HL-60 (cell line): Measurements from ENCODE around the gene TPM2.

ENCODE experiments used
- DNase-seq, 2 experiments: peaks; one replicate each; pipeline ENCODE4 v3.0.0-alpha.2; 2010 to 2020; ENCODE audit warnings: low read depth in 1 of 2, low spot score in 1 of 2
- H3K27ac ChIP-seq: fragments of 250-450 bp; sonication (Bioruptor Pico); replicated peaks from 2 replicates; pipeline ENCODE4 v1.5.1; 2020; ENCODE audit warnings: mild to moderate bottlenecking, moderate library complexity
- H3K27me3 ChIP-seq: fragments of 250-450 bp; sonication (Bioruptor Pico); 2 replicates; pipeline ENCODE4 v1.5.1; 2021; ENCODE audit warnings: mild to moderate bottlenecking, moderate library complexity; ENCODE audit not compliant: insufficient read depth, poor library complexity, severe bottlenecking
- H3K4me3 ChIP-seq: replicated peaks from 2 replicates; pipeline ENCODE4 v1.5.1; 2011; ENCODE audit warnings: mild to moderate bottlenecking, control low read depth, low read length; ENCODE audit not compliant: insufficient read depth
- GABPA ChIP-seq: IDR thresholded peaks from 2 replicates; pipeline ENCODE4 v1.6.1; 2012; ENCODE audit warnings: low read depth
- POLR2AphosphoS5 ChIP-seq: IDR thresholded peaks from 2 replicates; pipeline ENCODE4 v1.6.1; 2012; ENCODE audit warnings: low read depth
- SPI1 ChIP-seq: IDR thresholded peaks from 2 replicates; pipeline ENCODE4 v1.6.1; 2012; ENCODE audit warnings: low read depth, mild to moderate bottlenecking, borderline replicate concordance
- TF ChIP-seq, protein P1 (sequence below): IDR thresholded peaks from 2 replicates; pipeline ENCODE4 v1.6.1; 2012; ENCODE audit warnings: low read depth; ENCODE audit not compliant: insufficient replicate concordance
- TF ChIP-seq, protein P2 (sequence below): IDR thresholded peaks from one replicate; pipeline ENCODE4 v1.5.1; 2011; ENCODE audit warnings: low read length, control low read depth, inconsistent platforms; ENCODE audit not compliant: insufficient read depth

TPM2 gene

DNA sequence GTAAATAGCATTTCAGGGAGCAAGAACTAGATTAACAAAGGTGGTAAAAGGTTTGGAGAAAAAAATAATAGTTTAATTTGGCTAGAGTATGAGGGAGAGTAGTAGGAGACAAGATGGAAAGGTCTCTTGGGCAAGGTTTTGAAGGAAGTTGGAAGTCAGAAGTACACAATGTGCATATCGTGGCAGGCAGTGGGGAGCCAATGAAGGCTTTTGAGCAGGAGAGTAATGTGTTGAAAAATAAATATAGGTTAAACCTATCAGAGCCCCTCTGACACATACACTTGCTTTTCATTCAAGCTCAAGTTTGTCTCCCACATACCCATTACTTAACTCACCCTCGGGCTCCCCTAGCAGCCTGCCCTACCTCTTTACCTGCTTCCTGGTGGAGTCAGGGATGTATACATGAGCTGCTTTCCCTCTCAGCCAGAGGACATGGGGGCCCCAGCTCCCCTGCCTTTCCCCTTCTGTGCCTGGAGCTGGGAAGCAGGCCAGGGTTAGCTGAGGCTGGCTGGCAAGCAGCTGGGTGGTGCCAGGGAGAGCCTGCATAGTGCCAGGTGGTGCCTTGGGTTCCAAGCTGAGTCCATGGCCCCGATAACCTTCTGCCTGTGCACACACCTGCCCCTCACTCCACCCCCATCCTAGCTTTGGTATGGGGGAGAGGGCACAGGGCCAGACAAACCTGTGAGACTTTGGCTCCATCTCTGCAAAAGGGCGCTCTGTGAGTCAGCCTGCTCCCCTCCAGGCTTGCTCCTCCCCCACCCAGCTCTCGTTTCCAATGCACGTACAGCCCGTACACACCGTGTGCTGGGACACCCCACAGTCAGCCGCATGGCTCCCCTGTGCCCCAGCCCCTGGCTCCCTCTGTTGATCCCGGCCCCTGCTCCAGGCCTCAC, 16.3 kb downstream of the TPM2 start, which contains the start of gene CA9:
Gene CA9 (plus strand): TSS at position 797 of the 893 bp plus-strand sequence. CDS start 32 bp downstream, at position 829.
- H3K4me3 ChIP-seq: no peak within 1 kb of the TSS
- no peak for DNase-seq
- H3K27ac ChIP-seq: no peak within 1 kb of the TSS
- TF ChIP-seq GABPA (no peak), SPI1 (no peak), POLR2AphosphoS5 (no peak)
- TF ChIP-seq, protein P1, sequence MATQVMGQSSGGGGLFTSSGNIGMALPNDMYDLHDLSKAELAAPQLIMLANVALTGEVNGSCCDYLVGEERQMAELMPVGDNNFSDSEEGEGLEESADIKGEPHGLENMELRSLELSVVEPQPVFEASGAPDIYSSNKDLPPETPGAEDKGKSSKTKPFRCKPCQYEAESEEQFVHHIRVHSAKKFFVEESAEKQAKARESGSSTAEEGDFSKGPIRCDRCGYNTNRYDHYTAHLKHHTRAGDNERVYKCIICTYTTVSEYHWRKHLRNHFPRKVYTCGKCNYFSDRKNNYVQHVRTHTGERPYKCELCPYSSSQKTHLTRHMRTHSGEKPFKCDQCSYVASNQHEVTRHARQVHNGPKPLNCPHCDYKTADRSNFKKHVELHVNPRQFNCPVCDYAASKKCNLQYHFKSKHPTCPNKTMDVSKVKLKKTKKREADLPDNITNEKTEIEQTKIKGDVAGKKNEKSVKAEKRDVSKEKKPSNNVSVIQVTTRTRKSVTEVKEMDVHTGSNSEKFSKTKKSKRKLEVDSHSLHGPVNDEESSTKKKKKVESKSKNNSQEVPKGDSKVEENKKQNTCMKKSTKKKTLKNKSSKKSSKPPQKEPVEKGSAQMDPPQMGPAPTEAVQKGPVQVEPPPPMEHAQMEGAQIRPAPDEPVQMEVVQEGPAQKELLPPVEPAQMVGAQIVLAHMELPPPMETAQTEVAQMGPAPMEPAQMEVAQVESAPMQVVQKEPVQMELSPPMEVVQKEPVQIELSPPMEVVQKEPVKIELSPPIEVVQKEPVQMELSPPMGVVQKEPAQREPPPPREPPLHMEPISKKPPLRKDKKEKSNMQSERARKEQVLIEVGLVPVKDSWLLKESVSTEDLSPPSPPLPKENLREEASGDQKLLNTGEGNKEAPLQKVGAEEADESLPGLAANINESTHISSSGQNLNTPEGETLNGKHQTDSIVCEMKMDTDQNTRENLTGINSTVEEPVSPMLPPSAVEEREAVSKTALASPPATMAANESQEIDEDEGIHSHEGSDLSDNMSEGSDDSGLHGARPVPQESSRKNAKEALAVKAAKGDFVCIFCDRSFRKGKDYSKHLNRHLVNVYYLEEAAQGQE: no peak
- TF ChIP-seq, protein P2, sequence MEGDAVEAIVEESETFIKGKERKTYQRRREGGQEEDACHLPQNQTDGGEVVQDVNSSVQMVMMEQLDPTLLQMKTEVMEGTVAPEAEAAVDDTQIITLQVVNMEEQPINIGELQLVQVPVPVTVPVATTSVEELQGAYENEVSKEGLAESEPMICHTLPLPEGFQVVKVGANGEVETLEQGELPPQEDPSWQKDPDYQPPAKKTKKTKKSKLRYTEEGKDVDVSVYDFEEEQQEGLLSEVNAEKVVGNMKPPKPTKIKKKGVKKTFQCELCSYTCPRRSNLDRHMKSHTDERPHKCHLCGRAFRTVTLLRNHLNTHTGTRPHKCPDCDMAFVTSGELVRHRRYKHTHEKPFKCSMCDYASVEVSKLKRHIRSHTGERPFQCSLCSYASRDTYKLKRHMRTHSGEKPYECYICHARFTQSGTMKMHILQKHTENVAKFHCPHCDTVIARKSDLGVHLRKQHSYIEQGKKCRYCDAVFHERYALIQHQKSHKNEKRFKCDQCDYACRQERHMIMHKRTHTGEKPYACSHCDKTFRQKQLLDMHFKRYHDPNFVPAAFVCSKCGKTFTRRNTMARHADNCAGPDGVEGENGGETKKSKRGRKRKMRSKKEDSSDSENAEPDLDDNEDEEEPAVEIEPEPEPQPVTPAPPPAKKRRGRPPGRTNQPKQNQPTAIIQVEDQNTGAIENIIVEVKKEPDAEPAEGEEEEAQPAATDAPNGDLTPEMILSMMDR: no peak
- peaks cover 18% of the 10 kb centered on the region for H3K27me3 ChIP-seq

DNA sequence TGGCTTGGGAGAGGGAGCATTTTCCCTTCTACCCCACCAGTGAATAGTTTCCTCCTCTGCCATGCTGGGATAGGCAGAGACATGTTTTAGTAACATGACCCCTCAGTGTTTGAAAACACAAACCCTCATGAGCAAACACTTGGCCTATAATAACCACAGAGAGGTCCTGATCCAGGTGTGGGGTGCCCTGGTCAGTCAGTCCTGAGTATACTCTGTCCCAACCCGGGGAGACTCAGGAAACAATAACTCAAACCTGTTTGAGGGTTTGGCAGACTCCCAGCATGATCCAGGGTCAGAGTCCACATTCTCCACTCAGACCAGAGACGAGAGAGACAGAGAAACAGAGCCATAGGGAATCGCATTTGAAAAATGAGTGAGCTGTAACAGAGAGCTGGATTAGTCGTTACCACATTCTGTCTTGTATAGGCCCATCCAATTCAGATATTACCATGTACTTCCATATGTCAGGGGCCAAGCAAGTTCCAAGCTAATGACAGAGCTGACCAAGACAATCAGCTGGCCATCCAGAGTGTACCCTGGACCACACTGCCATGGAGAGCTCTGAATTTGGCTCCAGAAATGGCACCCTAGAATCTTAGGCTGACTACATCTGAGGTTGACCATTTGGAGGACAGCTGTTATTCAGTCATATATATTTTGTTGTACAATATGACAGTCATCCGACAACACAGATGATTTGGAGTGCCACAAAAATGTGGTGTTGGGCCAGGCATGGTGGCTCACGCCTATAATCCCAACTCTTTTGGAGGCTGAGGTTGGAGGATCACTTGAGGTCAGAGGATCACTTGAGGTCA, 20.2 kb downstream of the TPM2 start:
- DNase-seq: no peak
- H3K27ac ChIP-seq: no peak overlapping the region
- no peak overlapping the region for H3K4me3 ChIP-seq
- H3K27me3 ChIP-seq: peaks cover 5% of the 10 kb centered on the region
- TF ChIP-seq POLR2AphosphoS5 (no peak), GABPA (no peak), SPI1 (no peak)
- TF ChIP-seq, protein P2: no peak

DNA sequence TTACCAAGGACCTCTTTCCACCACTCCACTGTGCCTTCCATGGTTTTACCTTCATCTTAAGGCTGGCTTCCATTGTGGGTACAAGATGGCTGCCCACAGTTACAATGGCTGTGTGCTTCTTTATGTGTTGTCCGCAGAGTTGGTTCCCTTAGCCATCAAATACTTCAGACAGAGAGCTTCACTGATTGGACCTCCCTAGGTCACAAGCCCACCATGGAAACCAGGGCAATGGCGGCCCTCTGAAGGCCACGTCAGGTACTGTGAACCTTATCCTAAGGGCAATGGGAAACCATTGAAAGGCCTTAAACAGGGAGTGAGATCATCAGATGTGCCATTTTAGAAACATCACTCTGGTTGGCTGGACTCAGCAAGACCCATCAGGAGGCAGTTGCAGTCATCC, 21.8 kb downstream of the TPM2 start:
- DNase-seq: no peak
- TF ChIP-seq, protein P2: no peak
- TF ChIP-seq, protein P1: no peak
- TF ChIP-seq SPI1: no peak
- Histone ChIP-seq H3K27me3 (no peaks in the 10 kb centered on the region), H3K4me3 (no peak overlapping the region), H3K27ac (no peak overlapping the region)
